Suprapubic skin (tissue), 3 donors: ENCODE data around the gene MBD2.

Source experiments
- EP300 ChIP-seq: sonication (generic); formaldehyde crosslinking; IDR thresholded peaks from one replicate; pipeline ENCODE4 v1.6.1; 2017; ENCODE audit warnings: antibody characterized with exemption
- POLR2A ChIP-seq, 2 donors: fragments of 450-650 bp; IDR thresholded peaks; one replicate each; pipeline ENCODE4 v1.6.1; 2017; ENCODE audit warnings: antibody characterized with exemption in 2 of 2, mild to moderate bottlenecking in 2 of 2, moderate library complexity in 2 of 2
- TF ChIP-seq, protein P1 (sequence below), 2 donors: fragments of 200-600 bp in 1 of 2; fragments of 450-650 bp in 1 of 2; sonication (generic) in 1 of 2; IDR thresholded peaks; one replicate each; pipeline ENCODE4 v1.5.1; 2016 to 2019; ENCODE audit warnings: antibody characterized with exemption in 2 of 2, mild to moderate bottlenecking in 1 of 2, moderate library complexity in 1 of 2

DNA sequence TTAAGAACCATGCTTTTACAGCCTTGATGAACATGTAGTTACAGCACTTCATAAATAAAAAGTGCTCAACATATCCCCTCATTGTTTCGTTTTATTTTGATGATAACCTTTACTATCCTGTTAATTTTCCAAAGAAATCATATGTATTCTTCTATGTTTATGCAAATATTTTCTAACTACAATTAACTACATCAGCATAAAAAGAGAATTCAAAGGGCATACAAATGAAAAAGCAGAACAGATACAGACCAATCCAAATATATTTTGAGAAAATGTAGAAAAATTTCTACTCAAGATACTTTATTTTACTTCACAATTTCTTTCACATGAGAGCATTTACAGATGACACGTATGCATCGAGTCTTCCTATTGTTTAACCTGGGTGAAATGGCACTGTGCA is 69.1 kb downstream of the MBD2 start:
- TF ChIP-seq, protein P1, sequence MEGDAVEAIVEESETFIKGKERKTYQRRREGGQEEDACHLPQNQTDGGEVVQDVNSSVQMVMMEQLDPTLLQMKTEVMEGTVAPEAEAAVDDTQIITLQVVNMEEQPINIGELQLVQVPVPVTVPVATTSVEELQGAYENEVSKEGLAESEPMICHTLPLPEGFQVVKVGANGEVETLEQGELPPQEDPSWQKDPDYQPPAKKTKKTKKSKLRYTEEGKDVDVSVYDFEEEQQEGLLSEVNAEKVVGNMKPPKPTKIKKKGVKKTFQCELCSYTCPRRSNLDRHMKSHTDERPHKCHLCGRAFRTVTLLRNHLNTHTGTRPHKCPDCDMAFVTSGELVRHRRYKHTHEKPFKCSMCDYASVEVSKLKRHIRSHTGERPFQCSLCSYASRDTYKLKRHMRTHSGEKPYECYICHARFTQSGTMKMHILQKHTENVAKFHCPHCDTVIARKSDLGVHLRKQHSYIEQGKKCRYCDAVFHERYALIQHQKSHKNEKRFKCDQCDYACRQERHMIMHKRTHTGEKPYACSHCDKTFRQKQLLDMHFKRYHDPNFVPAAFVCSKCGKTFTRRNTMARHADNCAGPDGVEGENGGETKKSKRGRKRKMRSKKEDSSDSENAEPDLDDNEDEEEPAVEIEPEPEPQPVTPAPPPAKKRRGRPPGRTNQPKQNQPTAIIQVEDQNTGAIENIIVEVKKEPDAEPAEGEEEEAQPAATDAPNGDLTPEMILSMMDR (IDR thresholded peaks at IDR 0.05) = no peak
- TF ChIP-seq EP300 (no peak), POLR2A (IDR thresholded peaks at IDR 0.05) (no peak)
